Colon (tissue), 2 donors: ENCODE measurements around the gene EXOC6B.

Experiments
- FAIRE-seq: peaks from 2 replicates; lab custom pipeline; 2012; peaks lifted over from hg19 to GRCh38; lab: Jason Lieb, UNC
- donor health status: control.
- donor health status: control.

The EXOC6B gene

DNA sequence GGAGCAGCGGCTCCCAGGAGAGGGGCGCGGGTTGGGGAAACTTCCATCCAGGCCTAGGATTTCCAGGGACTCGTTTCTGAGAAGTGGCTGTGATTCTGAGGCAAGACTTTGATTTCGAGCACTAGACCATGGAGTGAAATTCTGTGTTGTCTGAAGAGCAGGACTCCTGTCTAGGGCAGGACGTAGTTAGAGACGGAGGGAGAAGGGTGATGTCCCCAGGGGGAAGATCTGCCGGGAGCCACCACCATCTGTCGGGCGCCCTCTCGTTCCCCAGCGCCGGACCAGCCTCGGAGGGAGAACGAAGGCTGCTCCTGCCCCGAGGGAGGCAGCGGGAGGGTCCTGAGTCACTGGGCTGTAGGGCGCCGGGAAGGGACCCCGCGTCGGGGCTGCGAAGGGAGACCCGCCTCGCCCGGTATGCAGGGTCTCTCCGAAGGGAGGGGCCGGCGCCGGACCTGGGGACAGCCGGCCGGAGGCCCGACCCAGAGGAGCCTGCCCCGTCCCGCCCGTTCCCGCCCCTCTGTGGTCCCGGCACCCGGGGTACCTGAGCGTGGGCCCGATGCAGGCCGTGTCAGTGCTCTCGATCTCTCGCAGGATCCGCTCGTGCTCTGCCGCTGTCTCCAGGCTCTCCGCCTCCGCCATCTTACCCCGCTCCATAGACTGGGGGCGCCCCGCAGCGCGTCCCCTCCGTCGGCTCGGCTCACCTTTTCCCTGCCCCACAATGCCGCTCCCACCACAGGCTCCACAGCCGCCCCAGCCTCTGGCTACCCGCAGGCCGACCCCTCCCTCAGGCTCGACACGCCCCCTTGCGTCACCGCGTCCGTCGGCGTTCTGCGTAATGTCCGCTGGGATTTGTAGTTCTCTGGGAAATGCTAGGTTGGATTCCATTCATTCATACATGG, at the start of gene EXOC6B:
TSS of gene EXOC6B (minus strand) at position 777 of the 899 bp plus-strand sequence.
- FAIRE-seq = no peak

DNA sequence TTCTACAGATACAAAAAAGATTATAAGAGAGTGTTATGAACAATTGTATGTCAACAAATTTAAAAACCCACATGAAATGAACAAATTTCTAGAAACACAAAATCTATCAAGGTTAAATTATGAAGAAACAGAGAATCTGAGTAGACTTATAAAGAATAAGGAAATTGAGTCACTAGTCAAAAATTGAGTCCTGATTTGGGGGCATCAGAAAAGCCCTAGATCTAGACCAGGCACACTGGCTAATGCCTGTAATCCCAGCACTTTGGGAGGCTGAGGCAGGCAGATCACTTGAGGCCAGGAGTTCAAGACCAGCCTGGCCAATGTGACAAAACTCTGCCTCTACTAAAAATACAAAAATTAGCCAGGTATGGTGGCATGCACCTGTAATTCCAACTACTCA, 46.0 kb upstream of the EXOC6B start:
- FAIRE-seq = no peak

DNA sequence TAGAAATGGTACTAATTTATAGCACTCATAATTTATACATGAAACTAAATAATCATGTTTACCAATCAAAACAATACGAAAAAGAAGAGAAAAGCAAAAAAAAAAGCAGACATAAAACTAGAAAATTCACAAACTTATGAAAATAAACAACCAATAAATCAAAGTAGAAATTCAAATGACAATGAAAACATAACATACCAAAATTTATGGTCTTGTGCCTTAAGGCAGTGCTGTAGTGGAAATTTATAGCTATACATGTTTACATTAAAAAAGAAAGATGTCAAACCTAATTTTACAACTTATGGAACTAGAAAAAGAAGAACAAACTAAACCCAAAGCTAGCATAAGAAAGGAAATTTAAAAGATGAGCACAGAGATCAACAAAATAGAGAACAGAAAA, 45.2 kb upstream of the EXOC6B start:
- FAIRE-seq = no peak

DNA sequence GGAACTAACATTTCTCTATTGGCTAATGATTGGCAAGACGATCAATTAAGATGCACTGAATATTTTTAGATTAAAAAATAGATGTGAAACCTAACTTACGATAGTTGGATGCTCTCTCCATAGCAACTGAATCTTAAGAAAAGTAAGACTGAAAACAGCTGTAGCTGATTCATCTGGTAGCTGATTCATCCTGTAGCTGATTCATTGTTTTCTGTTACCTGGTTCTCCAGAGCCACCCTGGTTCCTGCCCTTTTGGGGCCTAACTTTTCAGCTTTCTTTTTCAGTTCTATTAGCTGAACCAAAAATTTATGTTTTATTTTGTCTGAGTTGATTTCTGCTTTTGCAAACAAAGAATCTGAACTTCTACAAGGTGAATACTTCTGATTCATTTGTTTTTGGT, 38.7 kb upstream of the EXOC6B start:
- no peak for FAIRE-seq

DNA sequence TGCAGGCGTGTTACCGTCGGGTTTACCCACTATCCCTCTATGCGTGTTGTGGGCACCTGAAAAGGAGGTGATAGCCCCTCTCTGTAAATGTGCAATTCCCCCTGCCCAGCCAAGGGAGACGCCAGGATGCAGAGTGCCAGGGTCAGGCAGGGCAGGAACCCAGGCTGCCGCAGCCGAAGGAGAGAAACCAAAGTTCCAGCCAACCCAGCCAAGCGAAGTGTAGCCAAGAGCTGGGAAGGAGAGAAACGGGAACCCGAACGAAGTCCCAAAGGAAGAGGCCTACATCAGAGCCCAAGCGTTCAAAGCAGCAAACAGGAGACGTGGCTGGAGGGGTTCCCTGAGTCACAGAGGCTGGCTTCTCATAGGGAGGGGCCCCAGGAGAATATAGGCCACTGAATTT, 37.2 kb upstream of the EXOC6B start:
- no peak for FAIRE-seq

DNA sequence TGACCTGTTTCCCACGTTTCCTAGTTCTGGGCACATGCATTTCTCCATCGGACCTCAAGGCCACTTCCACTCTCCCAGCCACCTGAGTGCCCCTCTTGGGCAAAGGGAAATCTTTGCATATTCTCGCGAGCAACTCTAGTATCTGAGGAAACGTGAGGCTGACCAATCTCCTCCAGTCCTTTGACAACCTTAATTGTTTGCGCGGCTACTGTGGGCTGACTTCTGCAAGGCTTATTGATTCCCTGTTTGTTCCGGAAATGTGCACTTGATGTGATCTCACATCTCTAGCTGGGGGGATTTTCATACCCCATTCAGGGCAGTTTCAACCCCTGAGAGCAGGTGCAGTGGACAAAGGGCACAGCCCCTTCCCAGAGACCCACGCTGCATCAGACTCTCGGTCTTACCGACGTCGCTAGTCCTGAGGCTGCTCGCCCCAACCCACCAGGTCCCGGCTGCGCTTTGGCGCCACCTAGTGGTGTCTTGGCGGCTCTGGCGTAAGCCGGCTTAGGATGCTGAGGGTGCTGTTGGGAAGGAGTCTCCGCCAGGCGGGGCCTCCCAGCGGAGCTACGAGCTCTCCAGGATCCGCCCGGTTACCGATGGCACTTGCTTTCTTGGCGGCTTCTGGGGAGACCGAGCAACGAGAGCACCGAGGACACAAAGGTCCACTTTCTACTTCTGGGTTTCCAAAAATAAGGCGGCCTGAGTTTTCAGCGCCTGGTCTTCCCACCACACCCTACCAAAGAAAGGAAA, 36.6 kb upstream of the EXOC6B start:
- no peak for FAIRE-seq

DNA sequence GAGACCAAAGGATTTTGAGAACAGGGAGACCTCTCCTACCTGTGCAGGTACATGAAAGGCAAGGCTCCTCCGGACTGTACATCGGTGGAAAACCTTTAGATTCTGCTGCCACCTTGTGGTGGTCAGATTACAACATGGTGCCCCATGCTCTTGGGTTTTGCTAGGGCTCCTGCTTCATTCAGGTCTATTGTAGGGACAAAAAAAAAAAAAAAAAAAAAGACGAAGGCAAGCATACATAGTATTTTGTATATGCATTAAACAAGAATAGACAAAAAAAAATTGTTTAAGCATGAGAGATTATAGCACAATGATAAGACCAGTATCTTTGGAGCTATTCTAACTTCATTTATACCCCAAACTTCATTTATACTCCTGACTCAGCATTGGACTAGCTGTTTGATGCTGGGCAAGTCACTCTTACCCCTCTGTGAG, 34.0 kb upstream of the EXOC6B start:
- FAIRE-seq = no peak

DNA sequence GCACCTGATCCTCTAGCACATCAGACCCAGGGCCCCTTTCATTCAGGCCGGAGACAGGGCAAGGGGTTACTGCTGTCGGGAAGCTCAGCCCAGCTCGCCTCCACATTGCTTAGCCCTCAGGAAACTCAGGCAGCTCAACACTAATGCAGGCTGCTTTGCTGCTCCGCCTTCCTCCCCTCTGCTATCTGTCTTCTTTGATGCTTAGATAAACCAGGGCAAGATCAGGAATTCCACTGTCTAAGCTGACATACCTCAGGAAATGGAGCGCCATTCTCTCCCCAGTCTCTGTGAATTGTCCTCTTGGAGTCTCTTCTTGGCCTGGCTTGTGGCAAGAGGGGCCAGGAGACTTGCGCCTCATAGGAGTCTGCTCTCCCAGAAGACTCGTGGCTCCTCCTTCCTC, 25.5 kb upstream of the EXOC6B start:
- no peak for FAIRE-seq

DNA sequence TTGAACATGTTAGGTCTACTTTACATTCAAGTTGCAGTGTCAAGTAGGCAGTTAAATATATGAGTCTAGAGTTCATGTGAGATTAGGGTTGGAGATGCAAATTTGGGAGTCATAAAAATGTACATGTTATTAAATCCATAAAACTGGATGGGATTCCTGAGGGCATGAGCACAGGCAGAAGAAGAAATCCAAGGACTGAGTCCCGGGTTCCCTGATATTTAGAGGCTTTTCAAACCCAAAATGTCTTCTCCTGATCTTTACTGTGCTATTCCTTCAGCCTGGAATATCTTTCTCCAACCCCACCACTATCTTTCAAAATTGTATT, 23.3 kb upstream of the EXOC6B start:
- no peak for FAIRE-seq

DNA sequence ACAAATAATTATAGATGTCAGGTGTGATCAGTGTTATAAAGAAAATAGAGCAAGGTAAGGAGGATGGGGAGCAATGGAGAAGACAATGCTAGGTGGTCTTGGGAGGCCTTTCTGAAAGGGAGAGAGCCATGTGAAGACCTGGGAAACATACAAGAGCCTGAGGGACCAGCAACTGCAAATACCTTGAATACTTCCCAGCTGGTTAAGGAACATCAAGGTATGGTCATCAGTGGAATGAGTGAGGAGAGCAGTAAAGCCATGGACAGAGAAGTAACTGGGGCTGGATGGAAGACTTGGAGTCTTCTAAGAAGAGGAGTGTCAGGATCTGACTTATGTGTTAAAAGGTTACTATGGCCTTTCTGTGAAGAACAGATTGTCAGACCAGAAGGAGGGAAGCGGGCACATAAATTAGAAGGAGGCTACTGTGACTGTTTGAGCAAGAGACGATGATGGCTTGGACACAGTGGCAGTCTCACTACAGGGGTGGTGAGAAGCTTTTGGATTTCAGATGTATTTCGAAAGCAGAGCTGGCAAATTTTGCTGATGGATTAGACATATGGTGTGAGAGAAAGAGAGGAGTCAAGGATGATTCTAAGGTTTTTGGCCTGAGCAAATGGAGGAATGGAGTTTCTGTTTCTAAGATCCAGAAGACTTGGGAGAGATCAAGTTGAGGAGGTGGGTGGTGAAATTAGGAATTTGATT, 22.8 kb upstream of the EXOC6B start:
- FAIRE-seq = no peak

DNA sequence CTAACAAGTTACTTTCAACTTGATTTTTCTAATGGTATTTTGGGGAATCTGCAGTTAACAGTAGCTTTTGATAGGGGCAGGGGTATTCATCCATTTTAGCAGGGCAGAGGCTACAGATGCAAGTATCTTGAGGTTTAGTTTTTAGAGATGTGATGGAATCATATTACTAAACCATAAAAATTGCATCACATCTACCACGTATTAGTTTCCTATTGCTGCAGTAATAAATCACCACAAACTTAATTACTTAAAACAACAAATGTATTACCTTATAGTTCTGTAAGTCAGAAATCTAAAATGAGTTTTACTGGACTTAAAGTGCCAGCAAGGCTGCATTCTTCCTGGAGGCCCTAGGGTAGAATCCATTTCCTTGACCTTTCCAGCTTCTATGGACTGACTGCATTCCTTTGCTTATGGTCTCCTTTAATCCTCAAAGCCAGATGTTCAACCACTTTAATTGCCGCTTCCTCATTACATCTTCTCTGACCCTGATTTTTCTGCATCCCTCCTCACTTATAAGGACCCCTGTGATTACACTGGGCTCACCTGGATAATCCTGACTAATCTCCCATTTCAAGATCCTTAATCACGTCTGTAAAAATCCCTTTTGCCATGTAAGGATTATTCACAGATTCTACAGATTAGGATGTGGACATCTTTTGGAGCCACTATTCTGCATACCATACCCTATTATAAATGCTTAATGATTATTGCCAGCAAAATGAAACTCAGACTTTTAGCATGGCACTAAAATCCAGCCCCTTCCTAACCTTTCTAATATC, 21.9 kb upstream of the EXOC6B start:
- FAIRE-seq = no peak

DNA sequence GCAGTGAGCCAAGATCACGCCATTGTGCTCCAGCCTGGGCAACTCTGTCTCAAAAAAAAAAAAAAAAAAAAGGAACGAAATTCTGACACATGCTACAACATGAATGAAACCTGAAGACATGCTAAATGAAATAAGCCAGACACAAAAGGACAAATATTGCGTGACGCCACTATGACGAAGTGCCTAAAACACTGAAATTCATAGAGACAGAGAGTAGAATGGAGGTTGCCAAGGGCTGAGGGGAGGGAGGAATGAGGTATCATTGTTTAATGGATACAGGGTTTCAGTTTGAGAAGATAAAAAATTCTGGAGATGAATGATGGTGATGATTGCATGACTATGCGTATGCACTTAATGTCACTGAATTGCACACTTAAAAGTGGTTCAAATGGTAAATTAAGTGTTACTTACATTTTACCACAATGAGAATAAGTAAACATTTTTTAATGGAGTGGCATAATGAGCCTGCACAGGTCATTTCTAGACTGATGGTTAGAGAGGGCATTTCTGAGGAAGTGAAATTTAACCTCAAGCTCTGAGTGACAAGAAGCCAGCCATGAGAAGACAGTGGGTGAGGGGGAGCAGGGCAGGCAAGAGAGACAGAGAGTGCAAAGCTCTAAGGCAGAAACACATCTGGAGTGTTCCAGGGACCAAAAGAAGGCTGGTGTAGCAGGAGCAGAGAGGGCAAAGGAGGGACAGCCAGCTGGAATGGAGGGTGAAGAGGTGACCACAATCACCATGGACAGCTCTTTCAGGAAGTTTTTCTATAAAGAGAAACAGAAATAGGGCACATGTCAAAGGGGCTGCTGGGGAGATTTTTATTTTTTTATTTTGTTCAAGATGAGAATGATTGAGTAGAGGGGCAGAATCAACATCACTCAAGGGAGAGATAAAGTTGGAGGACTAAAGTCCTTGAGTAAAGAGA, 20.6 kb upstream of the EXOC6B start:
- FAIRE-seq = no peak

DNA sequence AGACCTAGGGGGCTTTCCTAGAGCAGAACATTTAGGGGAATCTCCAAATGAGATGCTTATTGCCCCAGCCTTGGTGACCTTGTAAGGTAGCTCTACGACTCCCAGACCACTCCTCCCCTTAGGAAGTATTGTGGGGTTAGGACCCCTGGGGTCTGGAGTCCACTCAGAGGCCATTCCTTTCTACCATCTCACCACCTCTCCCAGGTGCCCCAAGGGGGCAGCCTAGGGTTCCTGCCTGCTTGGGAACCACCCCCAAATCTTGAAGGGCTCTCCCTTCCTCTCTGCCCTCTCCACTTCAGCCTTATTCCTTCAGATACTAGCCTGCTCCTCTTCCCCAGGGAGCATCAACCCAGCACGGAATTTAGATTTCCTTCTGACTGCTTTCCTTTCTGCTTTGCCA, 17.5 kb upstream of the EXOC6B start:
- no peak for FAIRE-seq

DNA sequence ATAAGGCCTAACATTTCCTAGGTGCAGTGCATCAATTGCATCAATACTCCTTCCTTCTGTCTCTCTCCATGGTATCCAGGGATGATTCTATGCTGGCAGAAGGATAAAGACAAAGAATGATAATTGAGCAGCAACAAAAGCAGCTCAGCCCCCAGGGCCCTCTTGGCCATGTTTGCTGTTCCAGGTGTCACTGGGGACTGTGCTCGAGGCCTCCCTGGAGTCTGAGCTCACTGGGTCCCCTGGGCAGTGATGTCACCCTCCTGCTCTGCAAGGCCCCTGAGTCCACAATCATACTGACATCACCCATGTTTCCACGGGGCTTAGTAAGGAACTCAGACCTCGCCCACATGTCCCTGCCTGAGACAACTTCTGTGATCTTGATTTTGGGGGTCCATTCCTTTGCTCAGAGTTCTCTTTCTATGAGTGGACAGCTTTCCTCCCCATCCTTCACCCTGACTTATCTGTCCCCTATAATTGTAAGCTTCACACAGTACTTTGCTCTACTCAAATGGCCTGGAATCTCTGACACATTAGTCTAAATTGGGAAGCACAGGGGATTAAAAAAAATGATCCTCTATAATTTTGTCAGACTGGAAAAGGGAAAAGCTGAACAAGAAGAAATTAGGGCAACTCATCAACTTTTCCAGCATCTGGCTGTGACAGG, 15.8 kb upstream of the EXOC6B start:
- FAIRE-seq = no peak

DNA sequence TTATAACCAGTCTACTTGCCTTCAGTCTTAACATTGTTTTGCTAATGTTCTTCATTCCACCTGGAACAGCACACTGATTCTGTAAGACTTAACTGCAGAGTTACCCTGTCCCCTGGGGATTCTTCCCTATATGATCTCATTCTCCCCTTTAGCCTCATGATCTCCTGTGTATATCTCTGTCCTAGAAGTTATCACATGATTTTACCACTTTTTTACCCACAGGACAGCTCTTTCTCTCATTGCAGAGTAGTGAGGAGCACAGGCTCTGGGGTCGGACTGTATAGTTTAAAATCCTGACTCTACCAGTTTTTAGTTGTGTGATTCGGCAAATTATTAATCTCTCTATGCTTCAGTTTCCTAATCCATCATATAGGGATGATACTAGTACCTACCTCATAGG, 14.2 kb upstream of the EXOC6B start:
- no peak for FAIRE-seq

DNA sequence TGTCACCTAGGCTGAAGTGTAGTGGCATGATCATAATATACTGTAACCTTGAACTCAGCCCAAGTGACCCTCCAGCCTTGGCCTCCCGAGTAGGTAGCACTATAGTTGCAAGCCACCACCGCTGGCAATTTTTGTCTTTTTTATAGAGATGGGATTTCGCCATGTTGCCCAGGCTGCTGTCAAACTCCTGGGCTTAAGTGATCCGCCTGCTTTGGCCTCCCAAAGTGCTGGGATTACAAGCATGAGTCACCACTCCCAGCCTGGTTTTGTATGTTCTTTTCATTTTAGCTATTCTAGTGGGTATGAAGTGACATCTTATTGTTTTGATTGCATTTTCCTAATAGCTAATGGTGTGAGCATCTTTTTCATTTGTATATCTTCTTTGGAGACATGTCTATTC, 11.3 kb upstream of the EXOC6B start:
- no peak for FAIRE-seq

DNA sequence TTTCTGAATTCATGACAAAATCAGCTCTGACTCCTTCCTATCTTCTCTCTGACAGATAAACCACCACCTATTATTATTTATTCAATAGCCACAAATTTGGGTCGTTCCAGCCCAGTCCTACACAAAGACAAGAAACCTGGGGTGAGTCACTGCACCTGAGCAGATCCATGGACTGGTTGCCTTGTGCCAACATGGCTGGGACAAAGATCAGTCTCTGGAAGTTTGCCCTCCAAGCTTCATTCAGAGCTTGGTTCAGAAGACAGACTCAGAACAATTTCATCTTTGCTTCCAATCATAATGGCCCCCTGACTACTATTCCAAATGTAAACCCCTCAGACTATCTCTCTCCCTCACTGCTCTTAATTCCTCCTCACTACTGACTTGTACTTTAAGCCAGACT, 9.6 kb upstream of the EXOC6B start:
- no peak for FAIRE-seq

DNA sequence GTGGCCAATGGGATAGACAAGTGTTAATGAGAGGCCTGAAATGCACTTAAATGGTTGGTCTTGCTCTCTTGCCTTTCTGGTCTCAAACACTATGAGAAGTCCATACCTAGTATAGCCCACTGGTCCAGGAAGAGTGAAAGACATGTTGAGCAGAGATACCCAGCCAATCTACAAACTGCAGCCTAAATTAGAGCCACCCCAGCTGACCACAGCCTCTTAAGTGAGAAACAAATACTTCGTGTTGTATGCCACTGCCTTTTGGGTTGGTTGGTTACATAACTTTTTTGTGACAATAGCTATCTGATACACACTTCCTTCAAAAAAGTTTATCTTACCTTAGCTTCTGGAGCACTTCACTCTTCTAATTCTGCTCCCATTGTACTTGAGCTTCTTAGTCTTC, 8.8 kb upstream of the EXOC6B start:
- FAIRE-seq = no peak

DNA sequence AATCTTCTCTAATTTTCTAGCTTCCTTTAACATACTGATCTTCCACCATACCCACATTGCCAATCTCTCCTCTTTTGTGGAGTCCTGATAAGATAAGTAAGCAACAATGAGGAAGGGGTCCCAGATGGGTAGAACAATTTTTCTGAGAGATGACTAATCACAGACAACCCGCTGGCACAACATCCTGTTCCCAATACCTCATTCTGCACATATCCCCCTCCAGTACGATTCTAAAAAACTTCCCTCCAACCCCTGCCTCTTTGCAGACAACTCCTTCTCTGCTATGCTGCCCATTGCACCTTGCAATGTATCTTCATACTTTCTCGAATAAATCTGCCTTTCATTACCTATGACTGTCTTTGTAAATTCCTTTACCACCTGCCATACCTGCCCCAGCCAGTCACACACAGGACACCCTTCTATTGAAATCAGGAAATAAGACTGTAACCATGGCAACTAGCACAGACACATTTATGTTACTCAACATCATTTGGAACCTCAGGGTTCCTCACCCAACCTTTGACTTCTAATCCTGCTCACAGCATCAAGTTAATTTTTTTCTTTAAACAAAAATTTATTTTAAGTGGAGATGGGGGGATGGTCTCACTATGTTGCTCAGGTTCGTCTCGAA, 7.4 kb upstream of the EXOC6B start:
- no peak for FAIRE-seq

DNA sequence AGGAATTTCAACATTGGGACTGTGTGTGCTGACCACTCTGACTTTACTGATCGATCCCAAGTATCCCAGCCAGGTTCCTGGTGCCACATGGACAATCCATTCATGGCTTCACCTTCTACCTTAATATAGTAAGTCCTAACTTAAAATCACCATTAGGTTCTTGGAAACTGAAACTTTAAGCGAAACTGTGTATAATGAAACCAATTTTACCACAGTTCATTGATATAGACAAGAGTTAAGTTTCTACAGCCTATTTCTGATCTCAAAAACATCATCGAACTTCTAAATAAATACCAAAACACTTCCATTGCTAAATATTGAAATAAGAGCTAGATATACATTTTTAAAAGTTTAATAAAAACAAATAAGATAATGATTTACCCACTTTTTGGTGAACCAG, 4.4 kb upstream of the EXOC6B start:
- no peak for FAIRE-seq
